RPMI7951 (cell line): ENCODE results near the gene NPB. TPM values are rescaled to one million over a fixed set of nuclear protein-coding genes. Genes with fewer than 3 reads are reported as not detected.

Experiments used
- DNase-seq: peaks from one replicate; pipeline ENCODE4 v3.0.0-alpha.2; 2012; ENCODE audit warnings: low read depth
- total RNA-seq: library from RNA; depleted of rRNA; stranded (reverse); fragments of >200 nt; shearing (Covaris generic); gene quantifications from 2 replicates; pipeline ENCODE4 v1.2.3, GENCODE V29; 2014

NPB gene
- total RNA-seq, 1 experiment from 2014 or later, result 3.7 TPM

DNA sequence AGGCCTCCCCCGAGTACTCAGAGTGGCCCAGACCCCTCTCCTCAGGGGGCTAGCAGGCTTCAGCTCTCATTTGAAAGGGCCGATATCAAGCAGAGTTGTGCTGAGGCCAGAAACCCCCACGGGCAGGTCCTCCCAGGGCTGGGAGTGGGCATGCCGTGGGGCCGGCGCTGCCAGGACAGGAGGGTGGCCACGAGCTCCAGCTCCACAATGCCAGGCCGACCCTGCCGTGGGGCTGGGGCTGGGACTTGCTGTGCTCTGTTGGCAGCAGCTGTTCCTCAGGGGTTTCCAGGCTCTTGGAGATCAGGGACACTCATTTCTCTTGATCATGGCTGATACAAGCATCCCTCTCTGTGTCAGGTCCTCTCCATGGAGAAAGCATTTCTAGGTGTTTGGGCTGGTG is 3.2 kb upstream of the NPB start:
- DNase-seq, result no peak

DNA sequence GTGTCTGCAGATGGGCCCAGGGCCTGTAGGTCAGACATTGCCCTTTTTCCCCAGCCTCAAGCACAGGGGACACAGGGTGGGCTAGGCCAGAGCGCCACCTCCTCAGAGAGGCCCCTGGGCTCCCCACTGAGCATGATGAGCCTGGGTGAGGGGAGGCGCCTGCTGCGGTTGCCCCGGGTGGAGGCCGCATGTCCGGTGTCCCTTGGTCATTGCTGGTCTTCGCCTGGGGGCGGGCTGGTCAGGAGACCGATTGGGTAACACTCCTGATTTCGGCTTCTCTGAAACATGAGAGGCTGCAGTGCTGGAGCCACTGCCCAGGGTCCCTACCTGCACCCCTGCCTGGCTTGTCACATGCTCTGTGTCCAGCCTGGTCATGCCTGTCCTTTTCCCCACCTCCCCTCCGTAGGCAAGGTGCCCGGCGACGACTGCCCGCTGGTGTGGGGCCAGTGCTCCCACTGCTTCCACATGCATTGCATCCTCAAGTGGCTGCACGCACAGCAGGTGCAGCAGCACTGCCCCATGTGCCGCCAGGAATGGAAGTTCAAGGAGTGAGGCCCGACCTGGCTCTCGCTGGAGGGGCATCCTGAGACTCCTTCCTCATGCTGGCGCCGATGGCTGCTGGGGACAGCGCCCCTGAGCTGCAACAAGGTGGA is 2.4 kb upstream of the NPB start:
- DNase-seq, result no peak

DNA sequence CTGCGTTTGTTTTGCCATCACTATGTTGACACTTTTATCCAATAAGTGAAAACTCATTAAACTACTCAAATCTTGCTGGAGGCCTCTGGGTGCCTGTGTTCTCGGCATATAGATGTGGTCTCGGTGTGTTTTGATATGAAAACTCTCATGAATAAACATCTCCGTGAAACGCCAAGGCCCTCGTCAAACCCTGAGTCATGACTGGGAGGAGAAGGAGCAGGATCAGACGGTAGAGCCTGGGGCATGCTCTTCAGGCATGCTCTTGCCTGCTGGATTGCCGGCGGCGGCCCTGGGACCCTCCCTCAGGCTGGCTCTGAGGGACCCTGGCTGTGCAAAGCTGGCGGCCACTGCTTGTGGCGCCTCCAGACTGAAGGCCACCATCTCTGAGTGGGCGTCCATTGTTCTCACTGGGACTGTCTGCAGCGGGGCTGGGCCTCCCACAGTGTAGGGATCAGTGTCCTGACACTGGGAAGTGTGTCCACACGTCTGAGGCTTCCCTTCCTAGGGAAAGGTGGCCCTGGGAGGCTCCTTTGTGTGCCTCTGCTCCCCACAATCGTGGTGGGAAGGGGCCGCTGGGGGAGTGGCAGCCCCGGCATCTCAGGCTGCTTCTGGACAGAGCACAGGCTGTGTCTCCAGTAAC is 1.7 kb upstream of the NPB start:
- no peak for DNase-seq

DNA sequence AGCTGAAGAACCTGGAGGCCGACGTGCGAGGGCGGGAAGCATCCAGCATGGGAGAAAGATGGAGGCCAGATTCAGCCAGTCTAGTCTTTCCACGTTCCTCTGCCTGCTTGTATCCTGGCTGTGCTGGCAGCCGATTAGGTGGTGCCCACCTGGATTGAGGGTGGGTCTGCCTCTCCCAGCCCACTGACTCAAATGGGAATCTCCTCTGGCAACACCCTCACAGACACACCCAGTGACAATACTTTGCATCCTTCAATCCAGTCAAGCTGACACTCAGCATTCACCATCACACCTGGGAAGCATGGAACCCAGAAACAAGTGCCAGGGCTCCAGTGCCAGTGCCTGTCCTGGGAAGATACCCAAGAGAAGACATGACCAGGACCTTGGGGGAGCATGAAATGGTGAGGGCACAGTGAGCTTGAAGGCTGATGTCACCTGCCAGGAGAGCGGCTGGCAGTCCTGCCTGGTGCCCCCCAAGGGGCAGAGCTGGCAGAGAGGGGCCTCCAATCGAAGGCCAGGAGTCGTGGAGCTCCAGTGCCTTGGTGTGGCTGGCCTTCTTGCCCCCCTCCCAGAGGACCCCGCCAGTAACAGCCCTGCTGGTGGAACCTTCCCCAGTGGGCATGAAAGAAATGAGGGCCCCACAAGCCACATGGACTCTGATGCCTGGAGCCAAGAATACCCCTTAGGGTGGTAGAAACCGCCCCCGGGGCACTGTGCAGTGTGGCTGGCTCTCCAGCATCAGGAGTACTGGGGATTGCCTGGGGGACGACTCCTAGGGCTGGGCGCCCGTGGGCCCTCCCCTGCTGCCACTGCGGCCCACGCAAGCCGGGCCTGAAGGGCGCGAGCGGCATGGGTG is 643 bp upstream of the NPB start:
- DNase-seq, result no peak

DNA sequence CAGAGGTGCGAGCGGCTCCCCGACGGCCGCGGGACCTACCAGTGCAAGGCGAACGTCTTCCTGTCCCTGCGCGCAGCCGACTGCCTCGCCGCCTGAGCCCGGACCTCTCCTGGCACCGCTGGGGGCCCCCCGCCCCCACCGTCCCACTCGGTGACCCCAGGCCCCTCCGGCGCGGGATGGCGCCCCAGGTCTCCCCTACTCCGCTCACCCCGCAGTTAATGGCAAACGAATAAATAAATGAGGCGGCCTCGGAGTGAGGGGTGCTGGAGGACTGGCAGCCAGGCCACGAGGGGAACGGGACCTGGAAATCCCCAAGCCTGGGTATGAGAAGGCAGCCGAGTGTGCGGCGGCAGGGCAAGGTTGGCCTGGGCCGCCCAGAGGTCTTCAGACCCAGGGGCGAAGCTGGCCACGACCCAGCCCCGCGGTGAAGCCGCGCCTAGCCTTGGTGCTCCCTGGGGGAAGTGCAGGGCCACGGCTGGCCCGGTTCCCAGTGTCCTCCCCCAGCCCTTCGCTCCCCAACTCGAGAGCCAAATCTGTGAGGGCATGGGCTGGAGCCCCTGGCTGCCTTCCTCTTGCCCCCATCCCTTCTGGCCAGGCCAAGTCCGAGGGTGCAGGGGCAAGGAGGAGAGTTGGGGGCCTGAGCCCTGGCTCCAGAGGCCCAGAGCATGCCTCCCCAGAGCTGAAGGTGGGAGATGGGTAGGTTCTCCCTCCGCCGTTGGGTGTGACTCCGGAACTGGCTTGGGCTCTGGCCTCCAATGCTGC is 796 bp downstream of the NPB start:
- DNase-seq, result no peak

DNA sequence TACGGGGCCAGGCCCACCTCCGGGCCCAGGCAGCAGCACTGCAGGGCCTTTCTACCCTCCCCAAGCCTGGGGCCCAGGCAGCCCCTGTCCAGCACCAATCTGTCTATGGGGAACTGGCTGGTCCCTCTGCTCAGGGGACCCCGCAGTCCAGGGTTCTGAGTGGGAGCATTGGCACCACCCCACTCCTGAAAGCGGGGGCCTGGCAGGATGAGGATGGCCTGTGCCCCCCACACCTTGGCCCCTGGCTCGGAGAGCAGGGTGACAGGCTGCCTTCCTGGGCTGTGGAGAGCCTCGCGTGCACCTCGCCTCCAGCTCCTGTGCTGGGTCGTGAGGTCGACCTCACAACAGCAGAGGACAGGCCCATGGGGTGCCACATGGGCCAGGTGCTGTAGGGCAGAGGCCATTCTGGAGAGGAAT is 1.4 kb downstream of the NPB start:
- no peak for DNase-seq

DNA sequence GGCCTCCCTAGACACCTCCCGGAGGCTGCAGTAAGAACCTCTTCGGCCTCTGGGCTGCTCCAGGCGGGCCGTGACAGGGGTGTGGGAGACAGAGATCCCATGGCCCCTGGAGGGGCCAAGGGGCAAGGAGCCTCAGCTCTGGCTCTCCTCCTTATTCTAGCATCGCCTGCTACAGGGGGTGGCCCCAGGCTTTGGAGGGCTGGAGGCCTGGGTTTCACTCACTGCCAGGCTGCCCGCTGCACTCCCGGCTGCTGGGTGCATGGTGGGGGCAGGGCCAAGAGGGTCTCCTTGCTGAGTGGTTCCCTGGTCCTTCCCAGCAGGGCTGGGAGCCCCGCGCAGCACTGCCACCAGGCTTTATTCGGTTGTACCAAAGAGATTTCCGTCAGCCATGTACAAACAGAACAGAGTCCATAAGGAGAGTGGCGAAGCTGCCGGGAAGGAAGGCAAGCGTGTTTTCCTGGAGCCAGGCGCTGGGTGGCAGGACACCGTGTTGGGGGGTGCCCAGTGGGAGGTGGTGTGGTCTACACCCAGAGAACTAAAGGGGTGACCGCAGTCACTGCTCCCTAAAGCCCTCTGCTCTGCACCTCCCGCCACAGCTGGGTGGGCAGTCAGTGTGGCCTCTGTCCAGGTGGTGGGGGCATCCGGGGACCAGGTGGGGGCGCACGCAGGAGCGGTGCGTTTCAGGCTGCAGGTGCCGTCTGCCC is 2.0 kb downstream of the NPB start:
- DNase-seq, result no peak

DNA sequence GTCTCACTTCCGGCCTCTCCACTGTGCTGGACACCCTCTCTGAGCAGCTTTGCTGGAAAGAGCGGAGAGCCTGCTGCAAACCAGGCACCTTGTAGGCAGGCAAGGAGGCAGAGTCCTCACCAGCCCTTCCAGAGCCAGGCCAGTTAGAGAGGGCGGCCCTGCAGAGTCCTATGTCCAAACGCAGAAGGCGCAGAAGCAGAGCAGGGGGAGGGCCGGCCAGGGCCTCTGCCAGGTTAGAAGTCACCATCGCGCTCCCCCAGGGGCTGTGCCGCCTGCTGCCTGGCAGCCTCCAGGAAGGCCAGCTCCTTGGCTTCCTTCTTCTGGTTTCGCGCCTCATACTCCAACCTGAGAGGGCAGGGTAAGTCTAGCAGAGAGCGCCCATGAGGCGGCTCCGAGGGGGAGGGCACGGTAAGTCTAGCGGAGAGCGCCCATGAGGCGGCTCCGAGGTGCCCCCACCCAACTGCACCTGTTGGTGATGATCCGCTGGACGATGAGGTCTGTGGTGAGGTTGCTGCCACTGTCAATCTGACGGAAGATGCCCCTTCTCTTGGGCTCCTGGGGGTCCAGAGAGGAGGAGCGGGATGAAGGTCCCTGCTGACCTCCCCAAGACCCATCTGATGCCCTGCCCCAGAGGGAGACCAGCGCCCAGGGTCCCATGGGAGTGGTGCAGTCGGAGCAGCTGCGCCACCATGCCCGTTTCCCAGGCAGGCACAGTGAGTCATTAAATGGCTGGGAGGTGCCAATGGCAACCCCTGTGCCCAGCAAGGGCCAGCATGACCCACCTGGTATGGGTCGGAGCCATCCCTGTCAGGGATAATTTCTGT is 2.8 kb downstream of the NPB start:
- no peak for DNase-seq

DNA sequence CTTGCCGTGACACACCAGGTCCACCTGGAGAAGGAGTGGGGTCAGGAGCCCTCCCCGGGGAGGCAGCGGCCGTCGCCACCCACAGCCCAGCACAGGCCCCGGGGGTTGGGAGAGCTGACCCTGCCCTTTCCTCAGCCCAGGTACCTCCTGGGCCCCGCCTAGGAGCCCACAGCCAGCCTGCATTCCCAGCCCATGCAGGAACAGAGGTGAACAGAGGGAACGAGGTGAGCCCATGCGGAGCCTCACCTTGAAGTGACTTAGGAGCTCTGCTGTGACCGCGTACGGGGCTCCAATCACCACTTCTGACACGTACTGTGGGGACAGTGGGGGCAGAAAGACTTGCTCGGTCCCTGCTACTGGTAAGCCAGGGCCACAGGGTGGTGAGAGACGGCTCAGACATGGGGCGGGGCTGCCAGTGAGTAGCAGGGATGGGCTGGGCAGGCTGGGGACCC is 3.4 kb downstream of the NPB start:
- no peak for DNase-seq

DNA sequence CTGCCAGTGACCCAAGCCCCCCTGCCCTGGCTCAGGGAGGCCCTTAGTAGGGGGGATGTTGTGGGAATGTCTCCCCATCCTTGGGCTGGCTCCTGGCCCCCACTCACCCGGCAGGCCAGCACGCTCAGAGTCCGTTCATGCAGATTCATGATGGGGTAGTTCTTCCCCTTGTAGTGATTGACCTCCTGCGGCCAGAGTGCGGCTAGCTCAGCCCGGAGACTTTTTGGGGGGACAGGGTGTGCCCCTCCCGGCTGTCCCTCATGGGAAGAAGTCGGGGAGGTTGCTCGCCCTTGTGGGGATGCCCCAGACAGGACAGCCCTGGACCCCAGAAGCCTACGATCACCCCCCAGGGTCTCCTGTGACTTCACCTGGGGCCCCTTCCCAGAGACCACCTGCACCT is 4.0 kb downstream of the NPB start:
- no peak for DNase-seq

DNA sequence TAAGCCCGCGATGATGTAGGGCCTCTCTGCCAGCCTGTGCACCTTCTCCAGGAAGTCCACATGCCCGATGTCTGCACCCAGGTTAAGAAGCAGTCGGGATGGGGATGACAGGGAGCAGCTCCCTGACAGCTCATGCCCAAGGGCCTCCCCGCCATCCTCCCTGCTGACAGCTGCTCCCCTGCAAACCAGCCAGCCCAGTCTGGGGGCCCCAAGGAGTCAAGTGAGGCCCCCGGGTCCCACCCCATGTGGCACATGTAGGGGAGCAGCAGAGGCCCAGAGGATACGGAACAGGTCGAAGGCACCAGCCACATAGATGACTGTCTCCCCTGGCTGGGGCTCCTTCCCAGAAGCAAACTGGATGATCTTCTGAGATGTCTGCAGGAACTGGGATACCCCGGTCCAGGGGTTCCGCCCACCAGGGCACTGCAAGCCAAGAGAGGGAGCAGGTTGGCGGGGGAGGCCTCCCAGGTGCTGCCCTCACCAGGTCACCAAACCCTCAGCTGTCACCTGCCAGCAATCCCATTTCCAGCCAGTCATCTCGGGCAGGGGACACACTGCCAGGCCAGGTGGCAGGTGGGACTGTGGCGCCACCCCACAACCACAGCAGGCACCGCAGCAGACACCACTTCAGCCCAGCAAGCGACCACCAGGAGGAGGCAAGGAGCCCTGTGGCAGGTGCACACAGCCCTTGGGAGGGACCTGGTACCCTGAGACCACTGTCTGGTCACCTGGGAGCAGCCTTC is 4.6 kb downstream of the NPB start:
- no peak for DNase-seq

DNA sequence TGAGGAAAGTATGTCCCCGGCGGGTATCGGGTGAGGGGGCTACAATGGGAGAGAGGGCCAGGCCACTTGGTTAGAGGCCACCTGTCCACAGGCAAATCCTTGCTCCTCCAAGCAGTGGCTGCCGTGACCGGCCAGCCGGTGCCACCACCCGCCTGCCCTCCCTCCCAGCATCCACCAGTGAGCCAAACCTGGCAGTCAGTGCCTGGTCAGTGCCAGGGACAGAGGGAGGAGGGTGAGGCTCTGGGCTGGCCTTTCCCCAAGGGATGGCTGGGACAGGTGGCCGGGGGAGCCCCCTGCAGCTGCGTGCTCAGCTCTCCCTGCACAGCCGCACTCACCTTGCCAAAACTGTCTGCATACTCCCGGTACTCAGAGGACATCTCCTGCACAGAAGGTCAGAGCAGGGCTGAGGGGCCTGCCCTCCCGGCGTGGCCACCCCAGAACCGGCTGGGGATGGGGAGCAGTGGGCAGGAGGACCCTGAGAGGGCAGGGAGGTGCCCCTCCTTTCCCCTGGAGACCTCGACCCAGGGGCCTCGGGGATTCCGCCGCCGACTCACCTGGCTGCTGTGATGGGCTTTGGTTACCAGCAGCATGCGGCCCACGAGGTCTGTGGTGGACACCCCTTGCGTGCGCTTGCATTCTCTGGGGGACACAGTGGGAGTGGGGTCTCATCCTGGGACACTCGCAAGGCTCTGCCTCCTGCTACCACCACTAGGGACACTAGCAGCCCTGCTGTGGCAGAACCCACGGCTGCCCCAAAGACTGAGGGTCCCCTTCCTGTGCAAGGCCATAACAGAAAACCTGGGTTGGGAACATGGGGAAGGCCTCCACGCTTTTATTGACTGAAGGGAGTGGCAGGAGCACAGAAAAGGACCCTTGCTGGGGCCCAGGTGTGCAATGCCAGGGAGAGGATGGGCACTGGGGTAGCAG is 5.4 kb downstream of the NPB start:
- DNase-seq, result no peak

DNA sequence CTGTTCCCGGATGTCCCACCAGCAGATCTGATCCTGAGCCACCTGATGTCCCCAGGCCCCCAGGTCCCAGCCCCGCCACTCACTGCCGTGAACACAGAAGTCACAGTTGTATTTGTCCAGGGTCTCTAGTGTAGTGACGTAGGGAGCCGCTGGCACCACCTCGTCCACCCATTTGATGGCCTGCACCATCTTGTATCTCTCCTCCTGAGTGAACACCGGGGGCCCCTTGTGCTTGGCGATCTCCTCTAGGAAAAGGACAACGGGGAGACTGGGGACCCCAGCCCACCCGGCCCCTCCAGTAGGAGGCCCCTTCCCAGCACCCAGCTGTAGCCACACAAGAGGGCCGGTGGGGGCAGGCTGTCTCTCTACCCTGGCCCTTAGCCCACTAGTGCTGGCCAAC is 6.8 kb downstream of the NPB start:
- no peak for DNase-seq

DNA sequence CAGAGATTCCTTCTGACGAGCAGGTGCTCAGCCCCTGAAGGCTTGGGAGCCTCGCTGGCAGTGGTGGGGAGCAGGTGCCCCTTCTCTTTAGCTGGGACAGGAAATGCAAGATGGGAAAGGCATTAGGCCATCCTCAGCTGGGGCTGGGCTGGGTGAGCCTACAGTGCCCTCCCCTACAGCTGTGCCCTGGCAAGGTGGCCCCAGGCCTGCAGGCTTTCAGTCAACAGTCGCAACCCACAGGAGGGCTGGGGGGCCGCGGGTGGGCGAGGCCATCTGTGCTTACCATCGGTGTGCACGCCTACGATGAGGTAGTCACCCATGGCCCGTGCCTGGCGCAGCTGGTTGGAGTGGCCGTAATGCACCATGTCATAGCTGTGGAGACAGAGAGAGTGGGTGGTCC is 7.2 kb downstream of the NPB start:
- DNase-seq, result no peak

DNA sequence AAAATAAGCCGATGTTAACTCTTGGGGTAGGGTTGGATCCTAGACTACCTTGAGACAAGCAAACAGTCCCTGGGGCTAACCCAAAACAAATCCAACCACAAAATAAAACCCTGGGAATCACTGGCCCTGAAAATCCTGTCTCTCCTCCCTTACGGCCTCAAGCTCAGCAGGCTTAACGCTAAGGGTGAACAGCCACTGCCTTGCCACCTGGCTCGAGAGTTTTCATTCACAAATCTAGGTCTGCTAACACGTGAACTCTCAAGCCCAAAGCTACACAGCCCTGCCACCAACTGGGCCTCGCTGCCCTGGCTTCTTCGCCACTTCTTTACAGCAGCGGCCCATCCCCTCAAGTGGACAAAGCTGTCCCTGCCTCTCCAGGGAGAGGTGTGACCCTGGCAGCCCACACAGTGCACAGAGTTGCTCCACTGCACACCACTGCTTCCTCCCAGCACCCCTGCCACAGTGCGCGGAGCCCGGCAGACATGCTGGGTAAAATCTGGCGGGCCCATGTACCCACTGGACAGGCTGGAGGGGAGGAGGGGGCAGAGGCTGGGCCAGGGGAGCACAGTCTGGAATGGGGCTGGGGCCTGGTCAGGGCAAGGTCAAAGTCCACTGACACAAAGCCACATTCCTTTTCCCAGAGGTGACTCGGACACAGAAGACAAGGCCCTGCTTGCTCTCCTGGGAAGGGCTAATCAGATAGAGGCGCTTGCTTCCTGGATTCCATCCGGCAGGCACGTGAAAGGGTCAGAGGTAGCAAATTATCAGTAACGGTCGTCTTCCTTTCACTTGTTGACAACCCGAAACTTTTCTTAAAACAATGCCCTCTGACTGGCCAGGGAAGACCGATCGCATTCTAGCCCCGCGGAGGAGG is 8.2 kb downstream of the NPB start:
- DNase-seq, result no peak

DNA sequence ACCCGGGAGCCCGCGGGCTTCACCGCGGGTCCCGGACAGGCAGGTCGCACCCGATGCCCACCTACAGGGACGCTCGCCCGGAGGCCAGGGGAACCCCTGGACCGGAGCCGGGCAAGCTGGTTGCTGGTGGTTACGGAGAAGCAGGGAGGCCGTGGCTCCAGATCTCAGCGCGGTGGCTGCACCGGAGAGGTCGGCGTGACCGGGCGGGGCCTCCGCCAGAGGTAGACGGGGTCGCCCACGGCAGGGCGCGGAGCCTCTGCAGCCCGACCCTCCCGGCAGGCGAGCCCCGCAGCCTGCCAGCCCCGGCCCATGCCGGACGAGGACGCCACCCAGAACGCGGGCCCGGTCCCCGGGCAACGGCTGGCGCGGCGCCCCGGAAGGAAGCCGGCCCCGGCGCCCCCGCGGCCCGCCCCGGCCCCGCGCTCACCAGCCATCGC is 8.8 kb downstream of the NPB start:
- no peak for DNase-seq

DNA sequence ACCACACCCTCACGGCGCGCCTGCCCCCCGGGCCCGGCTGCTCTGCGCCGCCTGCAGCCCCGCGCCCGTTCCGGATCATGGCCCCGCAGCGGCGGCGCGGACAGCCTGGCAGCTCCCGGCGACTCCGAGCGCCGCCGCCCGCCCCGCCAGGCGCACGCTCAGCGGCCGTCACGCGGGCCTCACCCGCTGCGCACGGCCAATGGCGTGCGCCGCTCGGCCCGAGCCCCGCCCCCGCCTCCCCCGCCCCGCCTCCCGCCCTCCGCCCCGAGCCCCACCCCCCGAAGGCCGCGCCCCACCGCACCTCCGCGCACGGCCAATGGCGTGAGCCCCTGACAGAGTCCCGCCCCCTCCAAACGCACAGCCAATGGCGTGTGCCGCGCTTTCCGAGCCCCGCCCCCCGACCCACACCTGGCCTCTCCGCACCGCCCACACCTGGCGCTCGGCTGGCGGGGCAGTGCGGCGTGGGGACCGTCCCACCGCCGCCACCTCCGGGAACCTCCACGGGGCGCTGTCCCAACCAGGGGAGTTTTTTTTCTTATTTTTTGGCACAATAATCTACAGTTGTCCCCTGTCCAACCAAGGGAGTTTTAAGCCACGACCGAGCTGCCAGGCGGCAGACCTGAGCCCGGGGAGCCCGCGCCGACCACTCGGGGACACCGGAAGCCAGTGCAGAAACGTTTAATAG is 9.4 kb downstream of the NPB start, which contains the start of gene PCYT2:
PCYT2 (minus strand) TSS at position 123 of the 685 bp plus-strand sequence; CDS start at position 79, 44 bp downstream.
- peak; percentile 74 for DNase-seq
